Osteoblast (primary cell): ENCODE data around the gene MRPS26. TPM values are rescaled to one million over a fixed set of nuclear protein-coding genes. Genes with fewer than 3 reads are reported as not detected.

Source experiments
- DNase-seq: peaks from one replicate; pipeline ENCODE4 v3.0.0; 2011; ENCODE audit warnings: low spot score, mixed read lengths; ENCODE audit not compliant: insufficient read length; ENCODE audit errors: missing footprints
- H2AFZ ChIP-seq: 2 replicates; pipeline ENCODE4 v1.6.0; 2011; ENCODE audit warnings: mild to moderate bottlenecking, low read length
- H3K27ac ChIP-seq: 2 replicates; pipeline ENCODE4 v1.5.1; 2011; ENCODE audit warnings: mild to moderate bottlenecking, low read depth, low read length, moderate library complexity
- H3K27me3 ChIP-seq: 2 replicates; pipeline ENCODE4 v1.6.0; 2012; ENCODE audit warnings: mild to moderate bottlenecking, control low read depth, inconsistent platforms, low read length, moderate library complexity; ENCODE audit not compliant: insufficient read depth
- H3K36me3 ChIP-seq: 2 replicates; pipeline ENCODE4 v1.5.1; 2011; ENCODE audit warnings: mild to moderate bottlenecking, low read length, control low read depth, moderate library complexity; ENCODE audit not compliant: insufficient read depth
- H3K4me1 ChIP-seq: 2 replicates; pipeline ENCODE4 v1.5.1; 2011; ENCODE audit warnings: mild to moderate bottlenecking, low read length, control low read depth, moderate library complexity; ENCODE audit not compliant: insufficient read depth
- H3K4me2 ChIP-seq: 2 replicates; pipeline ENCODE4 v1.6.0; 2011; ENCODE audit warnings: mild to moderate bottlenecking, low read length; ENCODE audit not compliant: insufficient read depth
- H3K4me3 ChIP-seq: fragments of 200-600 bp; sonication (generic); 3 replicates; pipeline ENCODE4 v1.5.1; 2012; ENCODE audit warnings: mild to moderate bottlenecking, low read length, inconsistent platforms; ENCODE audit not compliant: insufficient read depth
- H3K79me2 ChIP-seq: 2 replicates; pipeline ENCODE4 v1.6.0; 2012; ENCODE audit warnings: mild to moderate bottlenecking, low read length, control low read depth, inconsistent platforms; ENCODE audit not compliant: insufficient read depth
- H3K9me3 ChIP-seq: 2 replicates; pipeline ENCODE4 v1.5.1; 2011; ENCODE audit warnings: low read depth, low read length, control low read depth
- H4K20me1 ChIP-seq: 2 replicates; pipeline ENCODE4 v1.6.0; 2012; ENCODE audit warnings: mild to moderate bottlenecking, low read length, control low read depth; ENCODE audit not compliant: insufficient read depth
- total RNA-seq: library from RNA; depleted of rRNA; stranded (reverse); fragments of >200 nt; gene quantifications from 2 replicates; pipeline ENCODE4 v1.2.3, GENCODE V29; 2012
- TF ChIP-seq, protein P1 (sequence below): IDR thresholded peaks from 2 replicates; pipeline ENCODE4 v1.5.1; 2011; ENCODE audit warnings: mild to moderate bottlenecking, low read depth, low read length, moderate library complexity; ENCODE audit errors: extremely low read depth

MRPS26 gene
- total RNA-seq, 1 donor: 21.0 TPM

DNA sequence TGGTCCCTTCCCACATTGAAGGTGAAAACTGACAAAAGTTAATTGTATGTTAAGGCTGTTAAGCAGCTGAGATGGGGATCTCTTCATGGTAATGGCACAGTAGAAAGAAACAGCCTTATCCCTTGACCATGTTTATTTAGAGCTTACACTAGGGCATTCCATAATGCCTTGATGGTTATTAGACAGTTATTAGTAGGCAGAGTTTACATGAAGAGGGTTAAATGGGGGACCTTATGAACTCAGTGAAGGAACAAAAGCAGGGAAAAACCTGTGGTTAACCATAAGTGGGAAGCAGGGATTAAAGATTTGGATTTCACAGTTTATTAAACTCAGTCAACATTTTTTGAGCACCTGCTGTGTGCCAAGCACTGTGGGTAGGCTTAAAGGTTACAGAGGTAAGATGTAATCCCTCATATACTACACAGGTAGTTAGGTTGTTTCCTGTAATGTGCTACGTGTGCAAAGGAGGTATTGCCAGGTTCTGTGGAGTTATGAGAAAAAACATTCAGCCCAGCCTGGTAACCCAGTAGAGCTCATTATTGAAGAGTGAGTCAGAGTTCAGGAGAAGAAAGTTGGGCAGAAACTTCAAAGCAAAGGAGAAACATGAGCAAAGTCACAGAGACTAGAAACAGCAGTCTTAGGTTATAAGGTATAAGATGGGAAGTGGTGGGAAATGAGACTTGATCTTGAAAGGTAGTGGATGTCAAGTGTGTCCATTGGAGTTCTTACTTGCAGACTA, 34.7 kb upstream of the MRPS26 start:
- DNase-seq: peak; percentile 88
- Histone ChIP-seq H3K4me3 (no peak overlapping the region), H3K27me3 (no peaks in the 10 kb centered on the region), H3K4me1 (peaks cover 11% of the 10 kb centered on the region), H3K36me3 (peaks cover 21% of the 10 kb centered on the region), H3K4me2 (no peak overlapping the region), H3K79me2 (no peaks in the 10 kb centered on the region), H4K20me1 (peaks cover 14% of the 10 kb centered on the region), H3K27ac (no peak overlapping the region), H2AFZ (no peak overlapping the region), H3K9me3 (no peaks in the 10 kb centered on the region)
- TF ChIP-seq, protein P1, sequence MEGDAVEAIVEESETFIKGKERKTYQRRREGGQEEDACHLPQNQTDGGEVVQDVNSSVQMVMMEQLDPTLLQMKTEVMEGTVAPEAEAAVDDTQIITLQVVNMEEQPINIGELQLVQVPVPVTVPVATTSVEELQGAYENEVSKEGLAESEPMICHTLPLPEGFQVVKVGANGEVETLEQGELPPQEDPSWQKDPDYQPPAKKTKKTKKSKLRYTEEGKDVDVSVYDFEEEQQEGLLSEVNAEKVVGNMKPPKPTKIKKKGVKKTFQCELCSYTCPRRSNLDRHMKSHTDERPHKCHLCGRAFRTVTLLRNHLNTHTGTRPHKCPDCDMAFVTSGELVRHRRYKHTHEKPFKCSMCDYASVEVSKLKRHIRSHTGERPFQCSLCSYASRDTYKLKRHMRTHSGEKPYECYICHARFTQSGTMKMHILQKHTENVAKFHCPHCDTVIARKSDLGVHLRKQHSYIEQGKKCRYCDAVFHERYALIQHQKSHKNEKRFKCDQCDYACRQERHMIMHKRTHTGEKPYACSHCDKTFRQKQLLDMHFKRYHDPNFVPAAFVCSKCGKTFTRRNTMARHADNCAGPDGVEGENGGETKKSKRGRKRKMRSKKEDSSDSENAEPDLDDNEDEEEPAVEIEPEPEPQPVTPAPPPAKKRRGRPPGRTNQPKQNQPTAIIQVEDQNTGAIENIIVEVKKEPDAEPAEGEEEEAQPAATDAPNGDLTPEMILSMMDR: no peak

DNA sequence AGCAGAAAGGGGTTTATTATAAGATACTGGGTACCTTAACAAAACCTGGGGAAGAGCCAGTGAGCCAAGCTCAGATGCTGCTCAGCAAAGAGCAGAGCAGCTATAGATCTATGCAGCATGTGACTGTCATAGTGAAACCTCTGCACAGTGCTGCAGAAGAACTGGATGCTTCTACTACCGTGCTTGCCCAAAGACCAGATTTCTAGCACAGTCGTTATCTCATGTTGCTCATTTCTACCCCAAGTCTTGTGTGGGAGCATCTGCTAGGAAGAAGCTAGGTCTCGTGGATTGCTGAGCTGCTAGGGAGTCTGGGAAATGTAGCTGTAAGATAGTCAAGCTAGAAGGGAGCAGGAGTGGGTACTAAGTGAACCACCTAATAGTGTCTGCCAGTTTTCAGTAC, 34.1 kb upstream of the MRPS26 start:
- peaks cover 11% of the 10 kb centered on the region for H3K4me1 ChIP-seq
- peak; percentile 49 for DNase-seq
- no peak overlapping the region for H3K4me3 ChIP-seq
- no peak overlapping the region for H3K4me2 ChIP-seq
- peaks cover 14% of the 10 kb centered on the region for H4K20me1 ChIP-seq
- TF ChIP-seq, protein P1: no peak
- no peaks in the 10 kb centered on the region for H3K79me2 ChIP-seq
- H3K36me3 ChIP-seq: peaks cover 16% of the 10 kb centered on the region
- no peak overlapping the region for H2AFZ ChIP-seq
- no peak overlapping the region for H3K27ac ChIP-seq
- no peaks in the 10 kb centered on the region for H3K9me3 ChIP-seq
- no peaks in the 10 kb centered on the region for H3K27me3 ChIP-seq

DNA sequence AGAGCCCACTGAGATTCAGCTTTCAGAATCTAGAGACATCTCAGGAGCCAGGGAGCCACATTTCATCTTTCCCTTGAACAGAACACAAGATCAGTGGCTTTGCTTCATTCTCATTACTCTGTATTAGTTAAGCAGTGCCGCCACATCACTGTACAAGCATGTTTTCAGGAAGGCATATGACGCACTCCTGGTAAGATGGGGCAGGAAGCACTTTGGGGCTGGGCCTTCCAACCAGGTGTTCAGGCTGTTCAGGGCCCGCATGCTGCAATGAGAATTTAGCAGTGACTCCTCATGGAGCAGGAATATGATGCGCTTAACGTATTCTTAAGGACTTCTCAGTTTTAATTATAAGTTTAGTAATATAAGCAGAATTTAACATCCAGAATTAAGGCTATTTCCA, 32.1 kb upstream of the MRPS26 start:
- Histone ChIP-seq H3K4me3 (no peak overlapping the region), H3K36me3 (peaks cover 6% of the 10 kb centered on the region), H3K27ac (no peak overlapping the region), H4K20me1 (peaks cover 14% of the 10 kb centered on the region), H3K27me3 (no peaks in the 10 kb centered on the region), H3K9me3 (no peaks in the 10 kb centered on the region), H3K4me2 (no peak overlapping the region), H3K4me1 (peaks cover 11% of the 10 kb centered on the region), H2AFZ (no peak overlapping the region), H3K79me2 (no peaks in the 10 kb centered on the region)
- no peak for DNase-seq
- TF ChIP-seq, protein P1: no peak

DNA sequence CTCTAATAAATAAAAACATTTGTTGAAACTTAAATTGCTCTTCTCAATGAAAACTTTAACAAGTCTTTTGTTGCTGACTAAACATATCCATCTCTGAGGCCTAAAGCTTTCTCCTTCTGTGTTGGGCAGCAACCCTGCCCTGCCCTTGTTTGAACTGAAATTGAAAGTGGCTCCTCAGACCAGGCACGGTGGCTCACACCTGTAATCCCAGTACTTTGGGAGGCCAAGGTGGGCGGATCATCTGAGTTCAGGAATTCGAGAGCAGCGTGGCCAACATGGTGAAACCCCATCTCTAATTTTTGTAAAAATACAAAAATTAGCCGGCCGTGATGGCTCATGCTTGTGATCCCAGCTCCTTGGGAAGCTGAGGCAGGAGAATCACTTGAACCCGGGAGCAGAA, 31.7 kb upstream of the MRPS26 start:
- Histone ChIP-seq H3K4me2 (no peak overlapping the region), H3K4me1 (peaks cover 11% of the 10 kb centered on the region), H4K20me1 (peaks cover 14% of the 10 kb centered on the region), H2AFZ (no peak overlapping the region), H3K27ac (no peak overlapping the region), H3K4me3 (no peak overlapping the region), H3K9me3 (no peaks in the 10 kb centered on the region), H3K36me3 (peaks cover 6% of the 10 kb centered on the region), H3K27me3 (no peaks in the 10 kb centered on the region), H3K79me2 (no peaks in the 10 kb centered on the region)
- no peak for DNase-seq
- TF ChIP-seq, protein P1: no peak
